ENCODE measurements around the gene MUL1.

MUL1 gene

DNA sequence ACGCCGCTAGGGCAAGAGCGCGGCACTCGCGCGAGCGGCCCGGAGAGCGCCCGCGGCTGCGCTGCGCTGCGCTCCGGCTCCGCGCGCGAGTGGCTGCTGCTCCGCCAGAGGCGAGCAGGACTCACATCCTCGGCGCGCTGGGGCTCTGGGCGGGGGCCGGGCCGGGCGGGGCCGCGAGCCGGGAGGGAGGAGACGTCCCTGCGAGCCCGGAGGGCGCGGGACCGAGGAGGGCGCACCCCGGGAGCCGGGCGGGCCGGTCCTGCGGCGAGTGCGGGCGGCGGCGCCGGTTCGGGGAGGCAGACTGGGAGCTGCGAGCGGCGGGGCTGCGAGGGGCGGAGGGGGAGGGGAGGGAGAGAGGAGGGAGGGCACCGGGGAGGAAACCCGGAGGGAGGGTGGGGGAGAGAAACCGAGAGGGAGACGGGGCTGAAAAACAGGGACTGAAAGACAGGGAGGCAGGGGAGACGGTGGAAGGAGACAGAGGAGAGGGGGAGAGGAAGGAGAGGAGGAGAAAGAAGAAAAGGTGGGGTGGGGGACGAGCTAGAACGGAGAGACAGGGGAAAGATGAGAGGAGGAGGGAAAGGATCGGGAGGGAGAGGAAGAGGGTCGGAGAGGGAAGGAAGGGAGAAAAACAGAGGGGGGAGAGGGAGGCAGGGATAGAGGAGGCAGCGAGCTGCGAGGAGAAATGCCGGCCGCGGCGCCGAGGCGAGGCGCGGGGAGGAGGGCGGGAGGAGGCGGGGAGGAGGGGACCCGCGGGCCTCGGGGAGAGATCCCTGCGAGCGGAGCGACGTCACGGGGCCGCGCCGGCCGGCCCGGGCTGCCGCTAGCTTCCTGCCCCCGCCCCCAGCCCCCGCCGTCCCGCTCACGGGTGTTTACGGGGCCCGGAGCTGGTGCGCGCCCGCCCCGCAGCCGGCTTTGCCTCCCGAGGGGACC, 22.2 kb downstream of the MUL1 start, which contains the start of gene CAMK2N1:
Gene CAMK2N1, minus strand, starts transcription at position 684 of the 930 bp plus-strand sequence. CDS start 831 bp downstream, outside the sequence.
- Histone ChIP-seq H3K36me3 (ENCODE audit: control insufficient read depth, insufficient read depth, low read length) (no peaks in the 10 kb centered on the region), H3K27me3 (replicated peaks; ENCODE audit: control insufficient read depth, insufficient read depth, low read length, poor library complexity, severe bottlenecking) (peaks cover 19% of the 10 kb centered on the region), H3K9me3 (ENCODE audit: control insufficient read depth, low read length) (no peaks in the 10 kb centered on the region), H3K4me1 (ENCODE audit: control insufficient read depth, insufficient read depth, low read length, poor library complexity, severe bottlenecking) (peaks cover 23% of the 10 kb centered on the region), H3K27ac (ENCODE audit: insufficient read depth, low read length, poor library complexity, severe bottlenecking) (no peak within 1 kb of the TSS), H3K4me3 (ENCODE audit: insufficient read depth, low read depth, low read length, poor library complexity, severe bottlenecking) (peak within 1 kb of the TSS; percentile 72)
- peak; percentile 30 to 36 (median 36) for DNase-seq

- Histone ChIP-seq H3K27me3 (replicated peaks; ENCODE audit: control insufficient read depth, insufficient read depth, low read length, poor library complexity, severe bottlenecking) (peaks cover 19% of the 10 kb centered on the region), H3K4me3 (ENCODE audit: insufficient read depth, low read depth, low read length, poor library complexity, severe bottlenecking) (peak overlapping the region; percentile 72), H3K4me1 (ENCODE audit: control insufficient read depth, insufficient read depth, low read length, poor library complexity, severe bottlenecking) (peaks cover 23% of the 10 kb centered on the region), H3K9me3 (ENCODE audit: control insufficient read depth, low read length) (no peaks in the 10 kb centered on the region), H3K36me3 (ENCODE audit: control insufficient read depth, insufficient read depth, low read length) (no peaks in the 10 kb centered on the region), H3K27ac (ENCODE audit: insufficient read depth, low read length, poor library complexity, severe bottlenecking) (no peak overlapping the region)
- no peak for DNase-seq
Observed at GRCh38 chr1:20484519-20485462, 23.2 kb downstream of the MUL1 start.

DNA sequence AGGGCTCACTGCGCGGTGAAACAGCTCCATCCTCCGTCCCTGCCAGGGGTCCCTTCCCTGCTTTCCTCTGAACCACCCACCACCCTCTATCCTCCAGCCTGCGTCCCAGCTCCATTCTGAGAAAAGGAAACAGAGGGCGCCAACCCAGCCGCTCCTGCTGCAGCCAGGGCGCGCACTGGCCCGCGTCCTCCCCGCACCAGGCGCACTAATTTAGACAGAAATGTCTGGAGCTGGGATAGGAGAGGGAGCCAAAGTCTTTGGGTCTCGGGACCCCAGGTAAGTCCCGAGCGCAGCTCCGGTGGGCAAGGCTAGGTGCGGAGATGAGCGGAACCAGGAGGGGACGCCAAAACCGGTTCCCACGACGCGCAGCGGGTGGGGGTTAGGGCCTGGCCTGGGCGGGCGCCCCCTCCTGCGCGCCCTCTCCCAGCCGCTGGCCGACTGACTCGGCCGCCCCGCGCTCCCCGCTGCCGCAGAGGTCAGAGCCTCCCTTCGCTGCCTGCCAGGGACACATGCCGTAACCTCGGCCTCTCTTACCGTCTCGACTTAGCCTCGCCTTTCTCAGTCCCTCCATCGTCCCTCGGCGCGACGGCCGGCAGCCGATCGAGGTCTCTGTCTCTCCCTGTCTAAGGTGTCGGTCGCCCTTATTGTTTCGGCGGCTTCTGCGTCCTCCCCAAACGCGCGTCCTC, 24.0 kb downstream of the MUL1 start:
- DNase-seq: no peak
- peaks cover 23% of the 10 kb centered on the region for H3K4me1 ChIP-seq (ENCODE audit: control insufficient read depth, insufficient read depth, low read length, poor library complexity, severe bottlenecking)
- no peaks in the 10 kb centered on the region for H3K9me3 ChIP-seq (ENCODE audit: control insufficient read depth, low read length)
- H3K27ac ChIP-seq (ENCODE audit: insufficient read depth, low read length, poor library complexity, severe bottlenecking): no peak overlapping the region
- H3K4me3 ChIP-seq (ENCODE audit: insufficient read depth, low read depth, low read length, poor library complexity, severe bottlenecking): peak overlapping the region; percentile 72
- no peaks in the 10 kb centered on the region for H3K36me3 ChIP-seq (ENCODE audit: control insufficient read depth, insufficient read depth, low read length)
- peaks cover 19% of the 10 kb centered on the region for H3K27me3 ChIP-seq (replicated peaks; ENCODE audit: control insufficient read depth, insufficient read depth, low read length, poor library complexity, severe bottlenecking)

DNA sequence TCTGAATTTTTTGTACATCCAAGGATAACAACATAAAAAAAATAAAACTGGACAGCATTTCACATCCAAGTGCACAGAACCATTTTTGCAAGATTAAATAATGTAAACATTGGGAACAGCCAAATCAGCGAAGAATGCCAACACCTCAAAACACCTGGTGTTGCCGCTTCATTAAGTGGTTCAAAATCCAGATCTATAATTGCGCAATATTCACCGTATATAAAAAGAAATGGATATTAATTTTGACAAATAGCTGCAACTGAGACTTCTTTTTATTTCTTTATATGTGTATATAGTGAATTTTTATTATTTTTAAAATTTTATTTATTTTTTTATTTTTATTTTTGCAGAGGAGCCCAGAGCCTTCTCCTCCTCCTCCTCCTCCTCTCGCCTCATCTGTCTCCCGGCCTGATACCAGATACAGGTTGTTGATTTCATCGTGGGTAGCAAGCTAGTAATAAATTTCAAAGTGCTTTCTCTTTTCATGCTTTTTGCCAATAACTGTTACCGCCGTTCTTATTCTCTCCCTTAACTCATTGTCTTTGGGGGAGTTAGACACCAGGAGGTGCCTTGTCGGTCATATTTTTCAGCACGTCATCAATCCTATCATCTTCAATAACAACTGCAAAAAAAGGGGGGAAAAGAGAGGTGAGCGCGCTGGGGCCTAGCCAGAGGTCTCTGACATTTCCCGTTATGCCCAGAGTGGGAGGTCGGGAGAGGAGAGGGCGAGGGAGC, 24.7 kb downstream of the MUL1 start:
- Histone ChIP-seq H3K27me3 (replicated peaks; ENCODE audit: control insufficient read depth, insufficient read depth, low read length, poor library complexity, severe bottlenecking) (peaks cover 19% of the 10 kb centered on the region), H3K4me3 (ENCODE audit: insufficient read depth, low read depth, low read length, poor library complexity, severe bottlenecking) (no peak overlapping the region), H3K4me1 (ENCODE audit: control insufficient read depth, insufficient read depth, low read length, poor library complexity, severe bottlenecking) (peaks cover 23% of the 10 kb centered on the region), H3K27ac (ENCODE audit: insufficient read depth, low read length, poor library complexity, severe bottlenecking) (no peak overlapping the region), H3K9me3 (ENCODE audit: control insufficient read depth, low read length) (no peaks in the 10 kb centered on the region), H3K36me3 (ENCODE audit: control insufficient read depth, insufficient read depth, low read length) (no peaks in the 10 kb centered on the region)
- no peak for DNase-seq

- Histone ChIP-seq H3K4me3 (ENCODE audit: insufficient read depth, low read depth, low read length, poor library complexity, severe bottlenecking) (no peak overlapping the region), H3K27me3 (replicated peaks; ENCODE audit: control insufficient read depth, insufficient read depth, low read length, poor library complexity, severe bottlenecking) (peaks cover 21% of the 10 kb centered on the region), H3K4me1 (ENCODE audit: control insufficient read depth, insufficient read depth, low read length, poor library complexity, severe bottlenecking) (peaks cover 21% of the 10 kb centered on the region), H3K9me3 (ENCODE audit: control insufficient read depth, low read length) (no peaks in the 10 kb centered on the region), H3K27ac (ENCODE audit: insufficient read depth, low read length, poor library complexity, severe bottlenecking) (no peak overlapping the region), H3K36me3 (ENCODE audit: control insufficient read depth, insufficient read depth, low read length) (no peaks in the 10 kb centered on the region)
- DNase-seq: no peak
Observed at GRCh38 chr1:20481643-20482498, 26.1 kb downstream of the MUL1 start.

GRCh38 chr1:20480951-20481617, 26.9 kb downstream of the MUL1 start:
- no peak overlapping the region for H3K4me3 ChIP-seq (ENCODE audit: insufficient read depth, low read depth, low read length, poor library complexity, severe bottlenecking)
- no peaks in the 10 kb centered on the region for H3K36me3 ChIP-seq (ENCODE audit: control insufficient read depth, insufficient read depth, low read length)
- H3K27me3 ChIP-seq (replicated peaks; ENCODE audit: control insufficient read depth, insufficient read depth, low read length, poor library complexity, severe bottlenecking): peaks cover 29% of the 10 kb centered on the region
- no peak for DNase-seq
- peaks cover 18% of the 10 kb centered on the region for H3K4me1 ChIP-seq (ENCODE audit: control insufficient read depth, insufficient read depth, low read length, poor library complexity, severe bottlenecking)
- no peaks in the 10 kb centered on the region for H3K9me3 ChIP-seq (ENCODE audit: control insufficient read depth, low read length)
- no peak overlapping the region for H3K27ac ChIP-seq (ENCODE audit: insufficient read depth, low read length, poor library complexity, severe bottlenecking)

- H3K4me3 ChIP-seq (ENCODE audit: insufficient read depth, low read depth, low read length, poor library complexity, severe bottlenecking): no peak overlapping the region
Observed at GRCh38 chr1:20480243-20480944, 27.6 kb downstream of the MUL1 start.

DNA sequence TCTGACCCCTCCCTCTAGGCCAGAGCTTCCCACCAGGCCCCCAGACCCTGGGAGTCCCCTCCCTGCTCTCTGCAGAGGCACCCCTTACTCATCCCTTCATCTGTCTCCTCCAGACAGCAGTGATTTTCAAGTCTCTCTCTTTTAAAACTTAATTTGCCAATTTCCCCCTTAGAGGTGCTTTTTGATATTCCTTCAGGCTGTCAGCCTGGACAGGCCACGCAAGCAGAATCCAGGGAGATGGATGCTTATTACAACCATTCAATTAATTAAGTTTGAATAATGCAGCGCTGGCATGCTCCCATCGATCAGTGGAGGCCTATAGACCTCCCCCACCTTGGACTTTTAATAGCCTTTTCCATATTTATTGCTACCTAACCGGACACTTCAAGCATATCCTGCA, 28.1 kb downstream of the MUL1 start:
- Histone ChIP-seq H3K27me3 (replicated peaks; ENCODE audit: control insufficient read depth, insufficient read depth, low read length, poor library complexity, severe bottlenecking) (peaks cover 31% of the 10 kb centered on the region), H3K27ac (ENCODE audit: insufficient read depth, low read length, poor library complexity, severe bottlenecking) (no peak overlapping the region), H3K9me3 (ENCODE audit: control insufficient read depth, low read length) (no peaks in the 10 kb centered on the region), H3K4me1 (ENCODE audit: control insufficient read depth, insufficient read depth, low read length, poor library complexity, severe bottlenecking) (peaks cover 15% of the 10 kb centered on the region), H3K4me3 (ENCODE audit: insufficient read depth, low read depth, low read length, poor library complexity, severe bottlenecking) (no peak overlapping the region), H3K36me3 (ENCODE audit: control insufficient read depth, insufficient read depth, low read length) (no peaks in the 10 kb centered on the region)
- no peak for DNase-seq

More at GRCh38 chr1:20480243-20480944, 27.6 kb downstream of the MUL1 start:
- H3K9me3 ChIP-seq (ENCODE audit: control insufficient read depth, low read length): no peaks in the 10 kb centered on the region
- no peak overlapping the region for H3K27ac ChIP-seq (ENCODE audit: insufficient read depth, low read length, poor library complexity, severe bottlenecking)
- H3K4me1 ChIP-seq (ENCODE audit: control insufficient read depth, insufficient read depth, low read length, poor library complexity, severe bottlenecking): peaks cover 18% of the 10 kb centered on the region
- DNase-seq: no peak
- no peaks in the 10 kb centered on the region for H3K36me3 ChIP-seq (ENCODE audit: control insufficient read depth, insufficient read depth, low read length)
- peaks cover 33% of the 10 kb centered on the region for H3K27me3 ChIP-seq (replicated peaks; ENCODE audit: control insufficient read depth, insufficient read depth, low read length, poor library complexity, severe bottlenecking)
